CD4-positive, alpha-beta T cell treated with Interleukin-15 for 4 hours (primary cell): ENCODE data around the gene UBE2E2.

Experiments
- DNase-seq: peaks from one replicate; pipeline ENCODE4 v3.0.0-alpha.2; 2020; ENCODE audit warnings: low spot score

Gene UBE2E2

DNA sequence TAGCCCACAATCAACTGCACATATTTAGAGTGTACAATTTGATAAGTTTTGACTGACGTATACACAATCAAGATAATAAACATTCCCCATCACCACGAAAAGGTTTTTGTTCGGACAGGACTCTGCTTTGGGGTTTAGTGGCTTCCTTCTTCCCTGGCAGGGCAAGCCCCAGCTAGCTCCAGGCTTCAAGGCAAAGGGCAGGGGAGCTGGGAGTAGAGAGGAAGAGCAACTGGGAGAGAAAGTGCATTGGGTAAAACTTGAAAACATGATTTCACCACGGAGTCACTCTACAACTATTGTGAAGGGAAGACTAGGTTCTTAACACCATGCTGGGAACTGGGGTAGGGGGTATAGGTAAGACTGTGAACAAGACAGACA, 417.5 kb downstream of the UBE2E2 start:
- no peak for DNase-seq

- no peak for DNase-seq
Measured at GRCh38 chr3:23623844-23624243, 420.7 kb downstream of the UBE2E2 start.

DNA sequence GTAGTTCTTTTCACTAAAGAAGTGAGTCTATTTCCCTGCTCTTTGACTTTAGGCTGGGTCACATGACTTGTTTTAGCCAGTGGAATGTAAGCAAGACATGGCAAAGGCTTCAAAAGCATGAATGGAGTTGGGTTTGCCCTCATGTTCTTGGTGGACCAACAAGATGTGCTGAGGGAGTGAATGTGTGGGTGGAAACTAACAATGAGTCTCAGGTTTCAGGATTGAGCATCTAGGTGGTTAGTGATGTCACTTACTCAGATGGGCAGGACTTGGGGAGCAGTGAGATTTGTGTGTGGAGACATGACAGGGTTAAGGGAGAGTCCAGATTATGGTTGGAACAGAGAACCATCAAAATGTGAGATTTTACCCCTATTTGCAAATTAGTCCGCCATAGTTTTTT, 421.2 kb downstream of the UBE2E2 start:
- DNase-seq = no peak

- DNase-seq = no peak
Measured at GRCh38 chr3:23626442-23626841, 423.3 kb downstream of the UBE2E2 start.

- DNase-seq = no peak
Measured at GRCh38 chr3:23629181-23629894, 426.2 kb downstream of the UBE2E2 start.

DNA sequence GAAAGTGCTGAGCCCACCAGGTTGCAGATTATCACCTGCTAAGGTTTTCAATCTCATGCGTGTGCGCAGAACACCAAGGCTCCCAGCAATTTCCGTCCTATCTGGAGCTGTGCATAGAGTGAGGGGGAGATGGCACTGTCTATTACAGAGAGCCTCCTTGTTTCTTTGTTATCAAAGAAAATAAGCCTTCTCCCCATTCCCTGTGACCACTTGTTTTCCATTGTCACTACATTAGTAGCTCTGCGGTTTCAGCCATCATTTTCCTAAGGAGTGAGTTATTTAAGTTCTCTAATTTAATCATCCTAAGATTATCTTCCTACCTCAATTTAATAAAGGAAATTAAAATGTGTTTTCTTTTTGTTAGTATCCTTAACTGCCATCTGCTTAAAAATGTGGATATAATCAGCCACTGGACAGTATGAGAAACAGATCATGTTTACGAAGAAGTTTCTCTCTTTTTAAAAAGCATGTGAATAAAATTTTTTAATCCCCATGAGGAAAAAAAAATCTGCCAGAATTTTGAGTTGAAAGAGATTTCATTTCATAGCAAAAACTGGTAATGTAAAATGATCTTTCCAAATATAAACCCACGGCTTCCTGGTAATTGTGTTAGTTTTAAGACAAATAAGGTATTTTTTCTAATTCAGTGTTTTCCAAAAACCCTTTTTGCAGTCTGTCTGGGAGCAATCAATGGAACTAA, 430.3 kb downstream of the UBE2E2 start:
- no peak for DNase-seq

DNA sequence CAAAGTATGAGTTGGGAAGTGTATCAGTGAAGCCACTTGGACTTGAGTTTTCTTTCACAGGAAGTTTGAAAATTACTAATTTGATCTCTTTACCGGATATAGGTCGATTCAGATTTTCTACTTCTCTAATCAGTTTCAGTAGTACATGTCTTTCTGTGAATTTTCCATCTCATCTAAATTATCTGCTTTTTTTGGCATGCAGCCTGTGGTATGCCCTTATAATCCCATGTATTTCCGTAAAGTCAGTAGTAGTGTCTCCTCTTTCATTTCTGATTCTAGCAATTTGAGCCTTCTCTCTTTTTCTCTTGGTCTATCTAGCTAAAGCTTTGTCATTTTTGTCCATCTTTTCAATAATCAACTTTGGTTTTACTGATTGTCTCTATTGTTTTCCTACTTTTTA, 434.2 kb downstream of the UBE2E2 start:
- no peak for DNase-seq

- DNase-seq = no peak
Measured at GRCh38 chr3:23640471-23641146, 437.5 kb downstream of the UBE2E2 start.
